H9 (cell line): ENCODE measurements around the gene NOX5. TPM values are rescaled to one million over a fixed set of nuclear protein-coding genes. Genes with fewer than 3 reads are reported as not detected.

Experiments used
- DNase-seq: peaks from one replicate; pipeline ENCODE4 v3.0.0-alpha.2; 2017
- H2AFZ ChIP-seq: one replicate; pipeline ENCODE4 v1.6.1; 2013; ENCODE audit warnings: mild to moderate bottlenecking, low read length, control low read depth, moderate library complexity
- H2AK5ac ChIP-seq: 2 replicates; pipeline ENCODE4 v1.6.1; 2013; ENCODE audit warnings: low read length, control low read depth, mixed read lengths; ENCODE audit not compliant: insufficient read length
- H2BK120ac ChIP-seq: one replicate; pipeline ENCODE4 v1.6.1; 2013; ENCODE audit warnings: low read depth, mild to moderate bottlenecking, low read length, control low read depth, inconsistent platforms; ENCODE audit not compliant: poor library complexity, severe bottlenecking
- H2BK12ac ChIP-seq: 2 replicates; pipeline ENCODE4 v1.6.1; 2013; ENCODE audit warnings: low read length, control low read depth, mixed read lengths, low read depth; ENCODE audit not compliant: insufficient read length
- H2BK15ac ChIP-seq: 2 replicates; pipeline ENCODE4 v1.6.1; 2013; ENCODE audit warnings: low read depth, low read length, control low read depth
- H2BK20ac ChIP-seq: one replicate; pipeline ENCODE4 v1.6.1; 2013; ENCODE audit warnings: low read depth, mild to moderate bottlenecking, low read length, control low read depth, inconsistent platforms; ENCODE audit not compliant: poor library complexity, severe bottlenecking
- H2BK5ac ChIP-seq: 2 replicates; pipeline ENCODE4 v1.6.1; 2013; ENCODE audit warnings: low read length, control low read depth, mixed read lengths; ENCODE audit not compliant: insufficient read length
- H3K14ac ChIP-seq: 2 replicates; pipeline ENCODE4 v1.6.1; 2013; ENCODE audit warnings: low read length, control low read depth; ENCODE audit not compliant: insufficient read depth
- H3K18ac ChIP-seq: 2 replicates; pipeline ENCODE4 v1.6.1; 2013; ENCODE audit warnings: low read depth, mild to moderate bottlenecking, mixed read lengths, low read length, control low read depth; ENCODE audit not compliant: insufficient read length
- H3K23ac ChIP-seq: 2 replicates; pipeline ENCODE4 v1.6.1; 2013; ENCODE audit warnings: low read length, control low read depth, mixed read lengths, low read depth; ENCODE audit not compliant: insufficient read length
- H3K23me2 ChIP-seq: 2 replicates; pipeline ENCODE4 v1.6.1; 2013; ENCODE audit warnings: low read depth, mild to moderate bottlenecking, mixed read lengths, low read length, control low read depth; ENCODE audit not compliant: insufficient read length, poor library complexity, severe bottlenecking
- H3K27ac ChIP-seq: 2 replicates; pipeline ENCODE4 v1.5.1; 2013; ENCODE audit warnings: low read length, control low read depth, mixed read lengths, low read depth; ENCODE audit not compliant: insufficient read length
- H3K27me3 ChIP-seq: 2 replicates; pipeline ENCODE4 v1.6.1; 2013; ENCODE audit warnings: low read length, control low read depth, inconsistent platforms; ENCODE audit not compliant: insufficient read depth
- H3K4ac ChIP-seq: 2 replicates; pipeline ENCODE4 v1.6.1; 2013; ENCODE audit warnings: low read depth, mild to moderate bottlenecking, control low read depth, inconsistent platforms, low read length, moderate library complexity
- H3K4me1 ChIP-seq: 2 replicates; pipeline ENCODE4 v1.6.1; 2013; ENCODE audit warnings: low read length, control low read depth, inconsistent platforms; ENCODE audit not compliant: insufficient read depth
- H3K4me2 ChIP-seq: 2 replicates; pipeline ENCODE4 v1.6.1; 2013; ENCODE audit warnings: low read length, control low read depth, mixed read lengths; ENCODE audit not compliant: insufficient read length, insufficient read depth
- H3K56ac ChIP-seq: 2 replicates; pipeline ENCODE4 v1.6.1; 2013; ENCODE audit warnings: low read depth, mild to moderate bottlenecking, mixed read lengths, low read length, control low read depth; ENCODE audit not compliant: insufficient read length
- H3K79me1 ChIP-seq: 2 replicates; pipeline ENCODE4 v1.6.1; 2013; ENCODE audit warnings: low read depth, mild to moderate bottlenecking, moderate library complexity, low read length, control low read depth, inconsistent platforms; ENCODE audit not compliant: insufficient read depth, poor library complexity, severe bottlenecking
- H3K79me2 ChIP-seq: 2 replicates; pipeline ENCODE4 v1.6.1; 2013; ENCODE audit warnings: low read length, control low read depth, inconsistent platforms; ENCODE audit not compliant: insufficient read depth
- H3K9ac ChIP-seq: 2 replicates; pipeline ENCODE4 v1.6.1; 2013; ENCODE audit warnings: low read length, control low read depth, mixed read lengths; ENCODE audit not compliant: insufficient read length; ENCODE audit errors: extremely low read depth
- H3K9me3 ChIP-seq: one replicate; pipeline ENCODE4 v1.6.1; 2013; ENCODE audit warnings: low read depth, low read length, inconsistent platforms; ENCODE audit not compliant: control insufficient read depth
- H3T11ph ChIP-seq: one replicate; pipeline ENCODE4 v1.6.1; 2013; ENCODE audit warnings: mild to moderate bottlenecking, low read length, control low read depth, inconsistent platforms
- H4K20me1 ChIP-seq: one replicate; pipeline ENCODE4 v1.6.1; 2013; ENCODE audit not compliant: control insufficient read depth, insufficient read length, insufficient read depth
- H4K5ac ChIP-seq: 2 replicates; pipeline ENCODE4 v1.6.1; 2013; ENCODE audit warnings: low read depth, mild to moderate bottlenecking, mixed read lengths, low read length, control low read depth; ENCODE audit not compliant: insufficient read length
- H4K8ac ChIP-seq: replicated peaks from 2 replicates; pipeline ENCODE4 v1.6.1; 2013; ENCODE audit warnings: low read length, control low read depth, mixed read lengths, low read depth; ENCODE audit not compliant: insufficient read length
- H4K91ac ChIP-seq: 2 replicates; pipeline ENCODE4 v1.6.1; 2013; ENCODE audit warnings: low read depth, mild to moderate bottlenecking, moderate library complexity, mixed read lengths, low read length, control low read depth; ENCODE audit not compliant: insufficient read length
- H3K27ac Mint-ChIP-seq, 3 experiments: 2 replicates in 2 of 3; 3 replicates in 1 of 3; pipeline ENCODE4 v1.8.0; 2020 to 2021; ENCODE audit warnings: mixed read lengths in 3 of 3, mild to moderate bottlenecking in 1 of 3, moderate library complexity in 1 of 3
- H3K27me3 Mint-ChIP-seq: 2 replicates; pipeline ENCODE4 v1.8.0; 2021; ENCODE audit warnings: low read depth, mild to moderate bottlenecking, moderate library complexity, mixed read lengths
- H3K36me3 Mint-ChIP-seq, 3 experiments: 2 replicates in 2 of 3; 3 replicates in 1 of 3; pipeline ENCODE4 v1.8.0; 2020 to 2021; ENCODE audit warnings: low read depth in 3 of 3, mixed read lengths in 3 of 3; ENCODE audit not compliant: insufficient read depth in 1 of 3
- H3K4me1 Mint-ChIP-seq, 2 experiments: 2 replicates each; pipeline ENCODE4 v1.8.0; 2020; ENCODE audit warnings: mixed read lengths in 2 of 2
- H3K4me3 Mint-ChIP-seq, 2 experiments: 2 replicates in 1 of 2; 3 replicates in 1 of 2; pipeline ENCODE4 v1.8.0; 2020 to 2021; ENCODE audit warnings: mild to moderate bottlenecking in 2 of 2, mixed read lengths in 2 of 2, moderate library complexity in 1 of 2
- H3K9me3 Mint-ChIP-seq, 2 experiments: 2 replicates in 1 of 2; 3 replicates in 1 of 2; pipeline ENCODE4 v1.8.0; 2020; ENCODE audit warnings: mild to moderate bottlenecking in 2 of 2, mixed read lengths in 2 of 2, moderate library complexity in 1 of 2
- WGBS: extraction: QIAGEN DNeasy Blood & Tissue Kit; methylation state at CpG from one replicate; pipeline ENCODE4 v1.1.7; 2013; ENCODE audit warnings: missing lambda C conversion rate, low lambda C conversion rate, mixed read lengths; ENCODE audit not compliant: insufficient read length; ENCODE audit errors: extremely low coverage; 5-methylcytosine and 5-hydroxymethylcytosine counted together
- total RNA-seq: library from RNA; stranded (reverse); gene quantifications from 2 replicates; pipeline ENCODE4 v1.2.1, GENCODE V29; 2021
- TF ChIP-seq, protein P1 (sequence below): fragments of 200-600 bp; sonication (generic); conservative IDR thresholded peaks from 3 replicates; pipeline ENCODE4 v1.8.0; 2021; ENCODE audit warnings: antibody characterized with exemption, mild to moderate bottlenecking

Gene NOX5
- total RNA-seq, 1 experiment from 2014 or later = 0.04 TPM

DNA sequence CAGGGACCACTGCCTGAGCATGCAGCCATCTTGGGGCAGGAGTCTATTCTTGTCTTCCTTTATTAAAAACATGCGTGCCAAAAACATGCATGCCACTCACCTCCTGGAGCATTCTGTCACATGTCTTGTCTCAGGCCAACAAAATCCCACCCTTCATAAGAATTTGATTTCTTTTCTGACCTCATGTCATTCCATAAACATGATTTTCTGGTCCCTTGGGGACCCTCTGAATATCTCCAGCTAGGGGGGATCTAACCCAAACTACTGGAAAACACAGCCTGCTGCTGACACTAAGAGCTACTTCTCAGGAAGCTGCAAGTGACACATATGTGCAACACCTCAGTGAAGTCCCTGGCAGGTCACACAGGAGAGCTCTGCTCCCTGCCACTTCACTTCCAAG, 26.8 kb upstream of the NOX5 start:
- DNase-seq = no peak
- H2BK5ac ChIP-seq = no peak overlapping the region
- H2BK120ac ChIP-seq = no peak overlapping the region
- no peaks in the 10 kb centered on the region for H3K27me3 ChIP-seq
- no peak overlapping the region for H2BK15ac ChIP-seq
- no peak overlapping the region for H3K9ac ChIP-seq
- H3K4me2 ChIP-seq = no peak overlapping the region
- H3K4me1 ChIP-seq = peaks cover 2% of the 10 kb centered on the region; the same call in 1 of the 2 replicates
- no peak overlapping the region for H4K8ac ChIP-seq
- H3K18ac ChIP-seq = no peak overlapping the region
- no peak overlapping the region for H2BK12ac ChIP-seq
- H3K14ac ChIP-seq = no peak overlapping the region
- H3T11ph ChIP-seq = no peak overlapping the region
- Mint-ChIP-seq H3K4me1 (peaks cover 21% of the 10 kb centered on the region in 2 experiments), H3K9me3 (peaks cover 15 to 21% of the 10 kb centered on the region in 2 experiments), H3K4me3 (no peak overlapping the region), H3K27ac (no peak overlapping the region; a peak in 1 of 7 replicates), H3K27me3 (peaks cover 39% of the 10 kb centered on the region), H3K36me3 (peaks cover 7 to 20% (median 12%) of the 10 kb centered on the region in 3 experiments)
- no peaks in the 10 kb centered on the region for H4K20me1 ChIP-seq
- H3K79me1 ChIP-seq = no peaks in the 10 kb centered on the region
- H3K23ac ChIP-seq = no peak overlapping the region
- no peaks in the 10 kb centered on the region for H3K23me2 ChIP-seq
- H3K56ac ChIP-seq = no peak overlapping the region
- H3K27ac ChIP-seq = no peak overlapping the region
- no peaks in the 10 kb centered on the region for H3K79me2 ChIP-seq
- H3K9me3 ChIP-seq = no peaks in the 10 kb centered on the region
- no CpG with 5 or more reads among the region's 1 CpG for WGBS
- no peak overlapping the region for H2BK20ac ChIP-seq
- no peak overlapping the region for H2AFZ ChIP-seq
- TF ChIP-seq, protein P1, sequence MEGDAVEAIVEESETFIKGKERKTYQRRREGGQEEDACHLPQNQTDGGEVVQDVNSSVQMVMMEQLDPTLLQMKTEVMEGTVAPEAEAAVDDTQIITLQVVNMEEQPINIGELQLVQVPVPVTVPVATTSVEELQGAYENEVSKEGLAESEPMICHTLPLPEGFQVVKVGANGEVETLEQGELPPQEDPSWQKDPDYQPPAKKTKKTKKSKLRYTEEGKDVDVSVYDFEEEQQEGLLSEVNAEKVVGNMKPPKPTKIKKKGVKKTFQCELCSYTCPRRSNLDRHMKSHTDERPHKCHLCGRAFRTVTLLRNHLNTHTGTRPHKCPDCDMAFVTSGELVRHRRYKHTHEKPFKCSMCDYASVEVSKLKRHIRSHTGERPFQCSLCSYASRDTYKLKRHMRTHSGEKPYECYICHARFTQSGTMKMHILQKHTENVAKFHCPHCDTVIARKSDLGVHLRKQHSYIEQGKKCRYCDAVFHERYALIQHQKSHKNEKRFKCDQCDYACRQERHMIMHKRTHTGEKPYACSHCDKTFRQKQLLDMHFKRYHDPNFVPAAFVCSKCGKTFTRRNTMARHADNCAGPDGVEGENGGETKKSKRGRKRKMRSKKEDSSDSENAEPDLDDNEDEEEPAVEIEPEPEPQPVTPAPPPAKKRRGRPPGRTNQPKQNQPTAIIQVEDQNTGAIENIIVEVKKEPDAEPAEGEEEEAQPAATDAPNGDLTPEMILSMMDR = no peak
- no peak overlapping the region for H4K5ac ChIP-seq
- H4K91ac ChIP-seq = no peak overlapping the region
- H2AK5ac ChIP-seq = no peak overlapping the region
- no peak overlapping the region for H3K4ac ChIP-seq
